SK-N-SH (cell line): ENCODE measurements around the gene CXXC1. TPM values are rescaled to one million over a fixed set of nuclear protein-coding genes. Genes with fewer than 3 reads are reported as not detected.

Experiments
- CTCF ChIA-PET: fragments of 300-600, 350-600 bp; formaldehyde crosslinking; extraction: SDS; loops from one replicate; lab custom pipeline; 2021; lab: Yijun Ruan, JAX
- POLR2A ChIA-PET: fragments of 350-600 bp; sonication (Branson Sonifier 250); formaldehyde crosslinking; extraction: SDS; loops from one replicate; lab custom pipeline; 2020; ENCODE audit warnings: antibody characterized with exemption, inconsistent platforms; lab: Yijun Ruan, JAX
- DNase-seq: peaks from one replicate; pipeline ENCODE4 v3.0.0; 2012
- H2AFZ ChIP-seq: fragments of 200-600 bp; sonication (generic); 2 replicates; pipeline ENCODE4 v1.8.1; 2016; ENCODE audit warnings: antibody characterized with exemption, mild to moderate bottlenecking, low read depth
- H3F3A ChIP-seq: fragments of 200-600 bp; sonication (generic); replicated peaks from 2 replicates; pipeline ENCODE3; 2016; ENCODE audit warnings: antibody characterized with exemption, mild to moderate bottlenecking; ENCODE audit not compliant: insufficient read depth
- H3K27ac ChIP-seq, 2 experiments: fragments of 200-500 bp in 1 of 2; fragments of 200-600 bp in 1 of 2; sonication (Bioruptor generic) in 1 of 2; sonication (generic), shearing (Covaris generic) in 1 of 2; 2 replicates each; pipeline versions ENCODE4 v1.5.1 to v1.6.1; 2014 to 2016; ENCODE audit warnings: low read depth in 2 of 2, inconsistent platforms in 1 of 2, low read length in 1 of 2, mild to moderate bottlenecking in 1 of 2, mixed read lengths in 1 of 2
- H3K27me3 ChIP-seq: fragments of 200-600 bp; sonication (generic), shearing (Covaris generic); 2 replicates; pipeline ENCODE4 v1.6.1; 2016; ENCODE audit warnings: mixed run types; ENCODE audit not compliant: insufficient read depth
- H3K36me3 ChIP-seq, 2 experiments: fragments of 200-500 bp in 1 of 2; fragments of 200-600 bp in 1 of 2; sonication (Bioruptor generic) in 1 of 2; sonication (generic) in 1 of 2; replicated peaks in 1 of 2; 2 replicates each; pipeline versions ENCODE3 to v1.5.1; 2014 to 2016; ENCODE audit warnings: low read length in 1 of 2, mild to moderate bottlenecking in 1 of 2; ENCODE audit not compliant: insufficient read depth in 2 of 2, control insufficient read depth in 1 of 2
- H3K4me1 ChIP-seq, 2 experiments: fragments of 200-500 bp in 1 of 2; fragments of 200-600 bp in 1 of 2; sonication (Bioruptor generic) in 1 of 2; sonication (generic), shearing (Covaris generic) in 1 of 2; 2 replicates each; pipeline versions ENCODE4 v1.5.1 to v1.6.1; 2014 to 2016; ENCODE audit warnings: low read depth in 1 of 2, low read length in 1 of 2, mixed run types in 1 of 2; ENCODE audit not compliant: insufficient read depth in 2 of 2, control insufficient read depth in 1 of 2
- H3K4me2 ChIP-seq: fragments of 200-600 bp; sonication (generic), shearing (Covaris generic); 2 replicates; pipeline ENCODE4 v1.6.1; 2017; ENCODE audit warnings: mixed run types
- H3K4me3 ChIP-seq, 2 experiments: fragments of 200-500 bp in 1 of 2; fragments of 200-600 bp in 1 of 2; sonication (Bioruptor generic) in 1 of 2; sonication (generic), shearing (Covaris generic) in 1 of 2; 2 replicates each; pipeline versions ENCODE4 v1.5.1 to v1.8.1; 2014 to 2016; ENCODE audit warnings: low read depth in 2 of 2, inconsistent platforms in 1 of 2, low read length in 1 of 2, mild to moderate bottlenecking in 1 of 2, mixed read lengths in 1 of 2, moderate library complexity in 1 of 2
- H3K79me2 ChIP-seq: fragments of 200-600 bp; sonication (generic); 2 replicates; pipeline ENCODE4 v1.8.1; 2017; ENCODE audit warnings: mild to moderate bottlenecking; ENCODE audit not compliant: insufficient read depth
- H3K9ac ChIP-seq: fragments of 200-600 bp; sonication (generic); 2 replicates; pipeline ENCODE4 v1.6.1; 2017; ENCODE audit warnings: mixed run types
- H3K9me2 ChIP-seq: fragments of 200-600 bp; sonication (generic); 2 replicates; pipeline ENCODE4 v1.6.1; 2017; ENCODE audit warnings: mixed run types
- H3K9me3 ChIP-seq: fragments of 200-600 bp; sonication (generic); 2 replicates; pipeline ENCODE4 v1.6.1; 2017; ENCODE audit warnings: mixed run types, mild to moderate bottlenecking, moderate library complexity
- H4K20me1 ChIP-seq: fragments of 200-600 bp; sonication (generic); 2 replicates; pipeline ENCODE4 v1.6.1; 2017; ENCODE audit warnings: mild to moderate bottlenecking, mixed run types; ENCODE audit not compliant: insufficient read depth
- CHD2 ChIP-seq: fragments of 150-350 bp; IDR thresholded peaks from 2 replicates; pipeline ENCODE4 v1.6.1; 2018; ENCODE audit warnings: low read length; ENCODE audit not compliant: partially characterized antibody
- EZH2phosphoT487 ChIP-seq: fragments of 200-600 bp; sonication (generic); IDR thresholded peaks from 2 replicates; pipeline ENCODE4 v1.6.1; 2017; ENCODE audit warnings: low read depth, mixed run types, mild to moderate bottlenecking, antibody characterized with exemption, moderate library complexity, borderline replicate concordance
- FOXJ3 ChIP-seq: sonication (generic); formaldehyde crosslinking; IDR thresholded peaks from 2 replicates; pipeline ENCODE4 v1.5.1; 2020; ENCODE audit warnings: mild to moderate bottlenecking, missing genetic modification reagents
- JUND ChIP-seq: IDR thresholded peaks from 2 replicates; pipeline ENCODE4 v1.4.0; 2012
- MEF2A ChIP-seq: IDR thresholded peaks from 2 replicates; pipeline ENCODE4 v1.4.0; 2012; ENCODE audit warnings: low read depth, borderline replicate concordance
- MXI1 ChIP-seq: IDR thresholded peaks from 2 replicates; pipeline ENCODE4 v1.6.1; 2012; ENCODE audit warnings: mild to moderate bottlenecking, low read depth, low read length, improper control_type of control experiment
- NRF1 ChIP-seq: IDR thresholded peaks from 2 replicates; pipeline ENCODE4 v1.6.1; 2012; ENCODE audit warnings: low read depth, mild to moderate bottlenecking, low read length
- POLR2AphosphoS5 ChIP-seq: IDR thresholded peaks from 2 replicates; pipeline ENCODE4 v1.6.1; 2012; ENCODE audit warnings: low read depth, low read length
- RFX5 ChIP-seq: IDR thresholded peaks from 2 replicates; pipeline ENCODE4 v1.6.1; 2012; ENCODE audit warnings: mild to moderate bottlenecking, improper control_type of control experiment, low read length
- RXRA ChIP-seq: IDR thresholded peaks from 2 replicates; pipeline ENCODE4 v1.4.0; 2012; ENCODE audit warnings: low read depth, mild to moderate bottlenecking, borderline replicate concordance
- SIN3A ChIP-seq: IDR thresholded peaks from 2 replicates; pipeline ENCODE4 v1.6.1; 2012; ENCODE audit warnings: low read depth, mild to moderate bottlenecking, low read length, moderate library complexity, borderline replicate concordance
- SMC3 ChIP-seq: IDR thresholded peaks from 2 replicates; pipeline ENCODE4 v1.6.1; 2012; ENCODE audit warnings: low read depth, low read length, improper control_type of control experiment
- TEAD4 ChIP-seq: IDR thresholded peaks from 2 replicates; pipeline ENCODE4 v1.4.0; 2012; ENCODE audit warnings: mild to moderate bottlenecking, borderline replicate concordance; ENCODE audit not compliant: insufficient read depth
- YY1 ChIP-seq: IDR thresholded peaks from 2 replicates; pipeline ENCODE4 v1.4.0; 2012; ENCODE audit warnings: low read depth, mild to moderate bottlenecking
- whole genome bisulfite sequencing: methylation state at CpG from one replicate; pipeline ENCODE4 v1.1.6; 2017; ENCODE audit warnings: low lambda C conversion rate; 5-methylcytosine and 5-hydroxymethylcytosine counted together
- polyA plus RNA-seq, 3 experiments: library from polyadenylated mRNA; depleted of rRNA; stranded (reverse); fragments of >200 nt; gene quantifications; 2 replicates each; pipeline ENCODE4 v1.2.3, GENCODE V29; 2012
- TF ChIP-seq, protein P1 (sequence below): fragments of 200-600 bp; sonication (generic); IDR thresholded peaks from 2 replicates; pipeline ENCODE4 v1.6.1; 2017; ENCODE audit warnings: antibody characterized with exemption, mild to moderate bottlenecking, moderate library complexity
- TF ChIP-seq, protein P2 (sequence below): IDR thresholded peaks from 2 replicates; pipeline ENCODE4; 2012
- TF ChIP-seq, protein P3 (sequence below): IDR thresholded peaks from 2 replicates; pipeline ENCODE4 v1.4.0; 2012; ENCODE audit warnings: low read depth
- TF ChIP-seq, protein P4 (sequence below): IDR thresholded peaks from 2 replicates; pipeline ENCODE4 v1.4.0; 2012; ENCODE audit warnings: low read depth, borderline replicate concordance
- TF ChIP-seq, protein P5 (sequence below): fragments of 150-350 bp; IDR thresholded peaks from 2 replicates; pipeline ENCODE4 v1.6.1; 2016; ENCODE audit warnings: mild to moderate bottlenecking, low read depth, low read length
- TF ChIP-seq, protein P6 (sequence below): IDR thresholded peaks from 2 replicates; pipeline ENCODE4 v1.6.1; 2012; ENCODE audit warnings: mild to moderate bottlenecking, low read depth, low read length, moderate library complexity

The CXXC1 gene
- polyA plus RNA-seq, 1 of the 3 experiments (the other 2 are of a cell fraction), result 128 TPM

DNA sequence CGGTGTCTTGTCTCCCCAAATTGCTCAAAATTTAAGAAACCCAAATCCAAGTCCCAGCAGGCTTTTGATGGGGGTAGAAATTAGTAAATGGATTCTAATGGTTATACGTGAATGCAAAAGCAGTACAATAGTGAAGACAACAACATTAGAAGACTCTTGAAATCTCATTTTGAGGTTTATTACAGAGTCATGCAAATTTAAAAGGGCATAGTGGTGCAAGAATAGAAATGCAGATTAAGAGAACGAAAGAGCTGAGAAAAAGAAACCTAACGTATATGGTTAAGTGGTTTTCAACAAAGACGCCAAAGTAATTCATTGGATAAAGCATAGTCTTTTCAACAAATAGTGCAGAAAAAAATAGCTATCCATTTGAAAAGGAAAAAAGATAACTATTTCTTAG, 33.2 kb upstream of the CXXC1 start:
- Histone ChIP-seq H3K27ac (no peak overlapping the region), H2AFZ (no peak overlapping the region; the same call in 1 of the 2 replicates), H3K9me3 (no peaks in the 10 kb centered on the region), H3F3A (no peaks in the 10 kb centered on the region), H3K27me3 (no peaks in the 10 kb centered on the region), H3K4me2 (no peak overlapping the region), H4K20me1 (no peaks in the 10 kb centered on the region), H3K9ac (no peak overlapping the region)
- 61% methylated on average over 5 of the region's 5 CpGs for WGBS
- CTCF ChIA-PET, result no interaction called here
- POLR2A ChIA-PET, result no interaction called here
- DNase-seq, result no peak
- TF ChIP-seq EZH2phosphoT487 (no peak), RXRA (no peak), POLR2AphosphoS5 (no peak), YY1 (no peak), FOXJ3 (no peak), JUND (no peak), NRF1 (no peak), CHD2 (no peak), MEF2A (no peak), SIN3A (no peak), TEAD4 (no peak), MXI1 (no peak), SMC3 (no peak), RFX5 (no peak)
- TF ChIP-seq, protein P1, sequence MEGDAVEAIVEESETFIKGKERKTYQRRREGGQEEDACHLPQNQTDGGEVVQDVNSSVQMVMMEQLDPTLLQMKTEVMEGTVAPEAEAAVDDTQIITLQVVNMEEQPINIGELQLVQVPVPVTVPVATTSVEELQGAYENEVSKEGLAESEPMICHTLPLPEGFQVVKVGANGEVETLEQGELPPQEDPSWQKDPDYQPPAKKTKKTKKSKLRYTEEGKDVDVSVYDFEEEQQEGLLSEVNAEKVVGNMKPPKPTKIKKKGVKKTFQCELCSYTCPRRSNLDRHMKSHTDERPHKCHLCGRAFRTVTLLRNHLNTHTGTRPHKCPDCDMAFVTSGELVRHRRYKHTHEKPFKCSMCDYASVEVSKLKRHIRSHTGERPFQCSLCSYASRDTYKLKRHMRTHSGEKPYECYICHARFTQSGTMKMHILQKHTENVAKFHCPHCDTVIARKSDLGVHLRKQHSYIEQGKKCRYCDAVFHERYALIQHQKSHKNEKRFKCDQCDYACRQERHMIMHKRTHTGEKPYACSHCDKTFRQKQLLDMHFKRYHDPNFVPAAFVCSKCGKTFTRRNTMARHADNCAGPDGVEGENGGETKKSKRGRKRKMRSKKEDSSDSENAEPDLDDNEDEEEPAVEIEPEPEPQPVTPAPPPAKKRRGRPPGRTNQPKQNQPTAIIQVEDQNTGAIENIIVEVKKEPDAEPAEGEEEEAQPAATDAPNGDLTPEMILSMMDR, result no peak
- TF ChIP-seq, protein P2, sequence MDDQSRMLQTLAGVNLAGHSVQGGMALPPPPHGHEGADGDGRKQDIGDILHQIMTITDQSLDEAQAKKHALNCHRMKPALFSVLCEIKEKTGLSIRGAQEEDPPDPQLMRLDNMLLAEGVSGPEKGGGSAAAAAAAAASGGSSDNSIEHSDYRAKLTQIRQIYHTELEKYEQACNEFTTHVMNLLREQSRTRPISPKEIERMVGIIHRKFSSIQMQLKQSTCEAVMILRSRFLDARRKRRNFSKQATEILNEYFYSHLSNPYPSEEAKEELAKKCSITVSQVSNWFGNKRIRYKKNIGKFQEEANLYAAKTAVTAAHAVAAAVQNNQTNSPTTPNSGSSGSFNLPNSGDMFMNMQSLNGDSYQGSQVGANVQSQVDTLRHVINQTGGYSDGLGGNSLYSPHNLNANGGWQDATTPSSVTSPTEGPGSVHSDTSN, result no peak
- TF ChIP-seq, protein P3, sequence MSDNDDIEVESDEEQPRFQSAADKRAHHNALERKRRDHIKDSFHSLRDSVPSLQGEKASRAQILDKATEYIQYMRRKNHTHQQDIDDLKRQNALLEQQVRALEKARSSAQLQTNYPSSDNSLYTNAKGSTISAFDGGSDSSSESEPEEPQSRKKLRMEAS, result no peak
- TF ChIP-seq, protein P4, sequence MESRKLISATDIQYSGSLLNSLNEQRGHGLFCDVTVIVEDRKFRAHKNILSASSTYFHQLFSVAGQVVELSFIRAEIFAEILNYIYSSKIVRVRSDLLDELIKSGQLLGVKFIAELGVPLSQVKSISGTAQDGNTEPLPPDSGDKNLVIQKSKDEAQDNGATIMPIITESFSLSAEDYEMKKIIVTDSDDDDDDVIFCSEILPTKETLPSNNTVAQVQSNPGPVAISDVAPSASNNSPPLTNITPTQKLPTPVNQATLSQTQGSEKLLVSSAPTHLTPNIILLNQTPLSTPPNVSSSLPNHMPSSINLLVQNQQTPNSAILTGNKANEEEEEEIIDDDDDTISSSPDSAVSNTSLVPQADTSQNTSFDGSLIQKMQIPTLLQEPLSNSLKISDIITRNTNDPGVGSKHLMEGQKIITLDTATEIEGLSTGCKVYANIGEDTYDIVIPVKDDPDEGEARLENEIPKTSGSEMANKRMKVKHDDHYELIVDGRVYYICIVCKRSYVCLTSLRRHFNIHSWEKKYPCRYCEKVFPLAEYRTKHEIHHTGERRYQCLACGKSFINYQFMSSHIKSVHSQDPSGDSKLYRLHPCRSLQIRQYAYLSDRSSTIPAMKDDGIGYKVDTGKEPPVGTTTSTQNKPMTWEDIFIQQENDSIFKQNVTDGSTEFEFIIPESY, result no peak
- TF ChIP-seq, protein P5, sequence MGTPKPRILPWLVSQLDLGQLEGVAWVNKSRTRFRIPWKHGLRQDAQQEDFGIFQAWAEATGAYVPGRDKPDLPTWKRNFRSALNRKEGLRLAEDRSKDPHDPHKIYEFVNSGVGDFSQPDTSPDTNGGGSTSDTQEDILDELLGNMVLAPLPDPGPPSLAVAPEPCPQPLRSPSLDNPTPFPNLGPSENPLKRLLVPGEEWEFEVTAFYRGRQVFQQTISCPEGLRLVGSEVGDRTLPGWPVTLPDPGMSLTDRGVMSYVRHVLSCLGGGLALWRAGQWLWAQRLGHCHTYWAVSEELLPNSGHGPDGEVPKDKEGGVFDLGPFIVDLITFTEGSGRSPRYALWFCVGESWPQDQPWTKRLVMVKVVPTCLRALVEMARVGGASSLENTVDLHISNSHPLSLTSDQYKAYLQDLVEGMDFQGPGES, result no peak
- TF ChIP-seq, protein P6, sequence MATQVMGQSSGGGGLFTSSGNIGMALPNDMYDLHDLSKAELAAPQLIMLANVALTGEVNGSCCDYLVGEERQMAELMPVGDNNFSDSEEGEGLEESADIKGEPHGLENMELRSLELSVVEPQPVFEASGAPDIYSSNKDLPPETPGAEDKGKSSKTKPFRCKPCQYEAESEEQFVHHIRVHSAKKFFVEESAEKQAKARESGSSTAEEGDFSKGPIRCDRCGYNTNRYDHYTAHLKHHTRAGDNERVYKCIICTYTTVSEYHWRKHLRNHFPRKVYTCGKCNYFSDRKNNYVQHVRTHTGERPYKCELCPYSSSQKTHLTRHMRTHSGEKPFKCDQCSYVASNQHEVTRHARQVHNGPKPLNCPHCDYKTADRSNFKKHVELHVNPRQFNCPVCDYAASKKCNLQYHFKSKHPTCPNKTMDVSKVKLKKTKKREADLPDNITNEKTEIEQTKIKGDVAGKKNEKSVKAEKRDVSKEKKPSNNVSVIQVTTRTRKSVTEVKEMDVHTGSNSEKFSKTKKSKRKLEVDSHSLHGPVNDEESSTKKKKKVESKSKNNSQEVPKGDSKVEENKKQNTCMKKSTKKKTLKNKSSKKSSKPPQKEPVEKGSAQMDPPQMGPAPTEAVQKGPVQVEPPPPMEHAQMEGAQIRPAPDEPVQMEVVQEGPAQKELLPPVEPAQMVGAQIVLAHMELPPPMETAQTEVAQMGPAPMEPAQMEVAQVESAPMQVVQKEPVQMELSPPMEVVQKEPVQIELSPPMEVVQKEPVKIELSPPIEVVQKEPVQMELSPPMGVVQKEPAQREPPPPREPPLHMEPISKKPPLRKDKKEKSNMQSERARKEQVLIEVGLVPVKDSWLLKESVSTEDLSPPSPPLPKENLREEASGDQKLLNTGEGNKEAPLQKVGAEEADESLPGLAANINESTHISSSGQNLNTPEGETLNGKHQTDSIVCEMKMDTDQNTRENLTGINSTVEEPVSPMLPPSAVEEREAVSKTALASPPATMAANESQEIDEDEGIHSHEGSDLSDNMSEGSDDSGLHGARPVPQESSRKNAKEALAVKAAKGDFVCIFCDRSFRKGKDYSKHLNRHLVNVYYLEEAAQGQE, result no peak
- TF ChIP-seq, all 33 proteins: peak for 0
- Histone ChIP-seq H3K79me2 (no peaks in the 10 kb centered on the region), H3K4me3 (no peak overlapping the region), H3K9me2 (no peaks in the 10 kb centered on the region), H3K4me1 (no peaks in the 10 kb centered on the region), H3K36me3 (no peaks in the 10 kb centered on the region)
